PFSK-1 (cell line): ENCODE data around the gene RMI2.

Experiments used
- FOXP2 ChIP-seq: optimal IDR thresholded peaks from 2 replicates; pipeline ENCODE3; 2011; ENCODE audit warnings: borderline replicate concordance, control low read depth, inconsistent platforms; ENCODE audit not compliant: insufficient read depth; ENCODE audit errors: extremely low read length, extremely low read depth
- POLR2AphosphoS5 ChIP-seq: IDR thresholded peaks from 2 replicates; pipeline ENCODE4 v1.6.1; 2012; ENCODE audit warnings: low read depth, mild to moderate bottlenecking, control low read depth, low read length, moderate library complexity
- SIN3A ChIP-seq: IDR thresholded peaks from 2 replicates; pipeline ENCODE4 v1.6.1; 2012; ENCODE audit warnings: mild to moderate bottlenecking, low read length, moderate library complexity, borderline replicate concordance; ENCODE audit not compliant: insufficient read depth
- TAF1 ChIP-seq: IDR thresholded peaks from 2 replicates; pipeline ENCODE4 v1.6.1; 2012; ENCODE audit warnings: low read length, control low read depth, borderline replicate concordance; ENCODE audit not compliant: insufficient read depth
- TF ChIP-seq, protein P1 (sequence below), 2 experiments: IDR thresholded peaks; 2 replicates each; pipeline versions ENCODE4 v1.6.1 to v1.8.0; 2011 to 2012; ENCODE audit warnings: low read depth in 2 of 2, low read length in 2 of 2, control low read depth in 1 of 2, inconsistent platforms in 1 of 2, mild to moderate bottlenecking in 1 of 2, moderate library complexity in 1 of 2; ENCODE audit not compliant: insufficient read depth in 1 of 2

DNA sequence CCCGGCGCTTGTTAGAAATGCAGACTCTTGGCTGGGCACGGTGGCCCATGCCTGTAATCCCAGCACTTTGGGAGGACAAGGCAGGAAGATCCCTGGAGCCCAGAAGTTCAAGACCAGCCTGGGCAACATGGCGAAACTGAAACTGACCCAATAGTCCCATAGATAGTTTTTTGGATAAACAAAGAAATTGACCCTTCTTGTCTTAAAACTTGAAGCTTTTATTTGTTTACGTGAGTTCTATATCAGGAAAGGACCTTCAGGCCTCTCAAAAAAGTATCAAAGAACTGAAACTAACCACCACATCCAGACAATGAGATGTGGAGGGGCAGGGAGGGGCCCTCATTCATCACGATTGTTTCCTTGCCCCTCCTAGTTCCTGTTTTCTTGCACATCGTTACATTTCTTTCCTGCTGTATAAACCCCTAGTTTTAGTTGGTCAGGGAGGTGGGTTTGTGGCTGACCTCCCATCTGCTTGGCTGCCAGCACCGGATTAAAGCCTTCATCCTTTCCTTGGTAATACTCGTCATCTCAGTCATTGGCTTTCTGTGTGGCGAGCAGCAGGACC is 34.2 kb upstream of the RMI2 start:
- no peak for TF ChIP-seq TAF1
- TF ChIP-seq SIN3A: no peak
- TF ChIP-seq POLR2AphosphoS5: no peak
- TF ChIP-seq, protein P1, sequence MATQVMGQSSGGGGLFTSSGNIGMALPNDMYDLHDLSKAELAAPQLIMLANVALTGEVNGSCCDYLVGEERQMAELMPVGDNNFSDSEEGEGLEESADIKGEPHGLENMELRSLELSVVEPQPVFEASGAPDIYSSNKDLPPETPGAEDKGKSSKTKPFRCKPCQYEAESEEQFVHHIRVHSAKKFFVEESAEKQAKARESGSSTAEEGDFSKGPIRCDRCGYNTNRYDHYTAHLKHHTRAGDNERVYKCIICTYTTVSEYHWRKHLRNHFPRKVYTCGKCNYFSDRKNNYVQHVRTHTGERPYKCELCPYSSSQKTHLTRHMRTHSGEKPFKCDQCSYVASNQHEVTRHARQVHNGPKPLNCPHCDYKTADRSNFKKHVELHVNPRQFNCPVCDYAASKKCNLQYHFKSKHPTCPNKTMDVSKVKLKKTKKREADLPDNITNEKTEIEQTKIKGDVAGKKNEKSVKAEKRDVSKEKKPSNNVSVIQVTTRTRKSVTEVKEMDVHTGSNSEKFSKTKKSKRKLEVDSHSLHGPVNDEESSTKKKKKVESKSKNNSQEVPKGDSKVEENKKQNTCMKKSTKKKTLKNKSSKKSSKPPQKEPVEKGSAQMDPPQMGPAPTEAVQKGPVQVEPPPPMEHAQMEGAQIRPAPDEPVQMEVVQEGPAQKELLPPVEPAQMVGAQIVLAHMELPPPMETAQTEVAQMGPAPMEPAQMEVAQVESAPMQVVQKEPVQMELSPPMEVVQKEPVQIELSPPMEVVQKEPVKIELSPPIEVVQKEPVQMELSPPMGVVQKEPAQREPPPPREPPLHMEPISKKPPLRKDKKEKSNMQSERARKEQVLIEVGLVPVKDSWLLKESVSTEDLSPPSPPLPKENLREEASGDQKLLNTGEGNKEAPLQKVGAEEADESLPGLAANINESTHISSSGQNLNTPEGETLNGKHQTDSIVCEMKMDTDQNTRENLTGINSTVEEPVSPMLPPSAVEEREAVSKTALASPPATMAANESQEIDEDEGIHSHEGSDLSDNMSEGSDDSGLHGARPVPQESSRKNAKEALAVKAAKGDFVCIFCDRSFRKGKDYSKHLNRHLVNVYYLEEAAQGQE (IDR thresholded peaks at IDR 0.05; ENCODE audit: insufficient read depth in 1 of 2, low read depth in 2 of 2, low read length in 2 of 2): no peak
- no peak for TF ChIP-seq FOXP2
